ENCODE results near the gene DENND6B. TPM values are rescaled to one million over a fixed set of nuclear protein-coding genes. Genes with fewer than 3 reads are reported as not detected.

DENND6B gene, protein sequence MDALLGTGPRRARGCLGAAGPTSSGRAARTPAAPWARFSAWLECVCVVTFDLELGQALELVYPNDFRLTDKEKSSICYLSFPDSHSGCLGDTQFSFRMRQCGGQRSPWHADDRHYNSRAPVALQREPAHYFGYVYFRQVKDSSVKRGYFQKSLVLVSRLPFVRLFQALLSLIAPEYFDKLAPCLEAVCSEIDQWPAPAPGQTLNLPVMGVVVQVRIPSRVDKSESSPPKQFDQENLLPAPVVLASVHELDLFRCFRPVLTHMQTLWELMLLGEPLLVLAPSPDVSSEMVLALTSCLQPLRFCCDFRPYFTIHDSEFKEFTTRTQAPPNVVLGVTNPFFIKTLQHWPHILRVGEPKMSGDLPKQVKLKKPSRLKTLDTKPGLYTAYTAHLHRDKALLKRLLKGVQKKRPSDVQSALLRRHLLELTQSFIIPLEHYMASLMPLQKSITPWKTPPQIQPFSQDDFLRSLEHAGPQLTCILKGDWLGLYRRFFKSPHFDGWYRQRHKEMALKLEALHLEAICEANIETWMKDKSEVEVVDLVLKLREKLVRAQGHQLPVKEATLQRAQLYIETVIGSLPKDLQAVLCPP
- total RNA-seq: 1.7 and 3.3 TPM in 2 replicates

DNA sequence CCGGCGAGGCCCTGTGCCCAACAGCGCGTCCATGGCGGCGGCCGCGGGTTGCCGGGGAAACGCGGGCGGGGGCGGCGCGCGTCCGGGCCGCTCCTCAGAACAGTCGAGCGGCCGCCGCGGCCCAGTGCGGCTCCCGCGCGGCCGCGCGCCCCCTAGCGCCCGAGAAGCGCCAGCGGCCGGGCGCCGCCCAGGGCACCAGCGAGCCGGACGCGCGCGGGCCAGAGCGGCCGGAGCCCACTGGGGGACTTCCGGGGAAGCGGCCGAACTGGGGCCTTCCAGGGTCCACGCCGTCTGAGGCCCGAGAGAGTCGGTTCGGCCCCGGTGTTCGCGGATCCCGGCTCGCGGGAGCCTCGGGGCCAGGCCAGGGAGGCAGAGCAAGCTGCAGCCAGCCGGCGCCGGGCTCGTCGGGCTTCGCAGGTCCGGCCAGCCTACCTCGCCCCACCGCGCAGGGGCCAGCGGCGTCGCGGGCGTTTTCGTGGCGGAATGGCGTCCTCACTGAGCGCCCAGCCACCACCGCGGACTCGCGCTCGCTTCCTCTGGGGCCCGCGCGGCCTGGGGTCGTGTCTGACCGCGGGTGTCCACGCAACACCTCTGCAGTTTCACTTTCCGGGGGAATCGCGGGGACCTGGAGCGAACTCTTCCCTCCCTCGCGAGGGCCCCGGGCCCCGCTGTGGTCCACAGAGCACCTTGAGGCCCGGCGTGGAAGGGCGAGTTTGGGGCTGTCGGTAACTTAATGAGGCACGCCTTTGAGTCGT, at the start of gene DENND6B:
TSS of gene DENND6B (minus strand) at position 57 of the 755 bp plus-strand sequence. CDS start at position 33, 24 bp downstream.

DNA sequence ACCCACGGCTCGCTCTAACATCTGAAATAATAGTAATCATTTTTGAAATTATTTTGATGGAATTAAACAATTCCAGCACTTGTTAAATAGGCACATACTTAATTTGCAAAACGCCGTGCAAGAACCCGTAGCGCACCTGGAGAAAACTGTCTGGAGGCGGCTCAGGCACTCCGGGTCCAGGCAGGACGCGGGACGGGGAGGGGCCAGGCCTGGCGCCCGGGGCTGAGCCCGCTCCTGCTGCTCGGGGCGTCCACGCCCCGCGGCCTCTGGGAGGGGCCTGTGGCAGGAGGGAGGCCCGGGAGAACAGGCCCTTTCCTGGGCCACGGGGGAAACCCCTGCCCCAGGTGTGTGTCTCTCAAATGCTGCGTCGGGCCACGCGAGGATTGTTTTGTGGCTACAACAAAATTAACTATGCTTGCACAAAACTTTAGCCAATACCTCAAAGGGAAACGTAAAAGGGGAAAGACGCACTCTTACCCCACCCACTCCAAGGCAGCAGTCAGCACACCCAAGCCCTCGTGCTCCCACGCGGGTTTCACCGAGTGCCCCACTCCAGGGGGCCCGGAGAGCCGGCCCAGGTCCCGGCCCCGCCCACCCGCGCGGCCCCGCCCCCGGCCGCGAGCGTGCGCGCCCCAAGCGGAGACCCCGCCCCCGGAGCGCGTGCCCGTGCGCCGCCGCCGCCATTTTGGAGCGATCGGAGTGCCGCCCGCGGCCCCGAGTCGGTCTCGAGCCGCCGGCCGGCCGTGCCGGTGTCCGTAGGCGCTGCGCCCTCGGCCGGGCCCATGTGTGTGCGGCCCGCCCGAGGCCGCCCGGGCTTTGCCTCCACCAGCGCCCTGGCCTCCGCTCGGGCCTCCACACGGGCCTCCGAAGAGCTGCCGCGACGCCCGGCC, 16.1 kb upstream of the DENND6B start, which contains the start of gene PPP6R2:
TSS of gene PPP6R2 (plus strand) at position 677 of the 890 bp plus-strand sequence. CDS start 50,582 bp downstream, outside the sequence.

DNA sequence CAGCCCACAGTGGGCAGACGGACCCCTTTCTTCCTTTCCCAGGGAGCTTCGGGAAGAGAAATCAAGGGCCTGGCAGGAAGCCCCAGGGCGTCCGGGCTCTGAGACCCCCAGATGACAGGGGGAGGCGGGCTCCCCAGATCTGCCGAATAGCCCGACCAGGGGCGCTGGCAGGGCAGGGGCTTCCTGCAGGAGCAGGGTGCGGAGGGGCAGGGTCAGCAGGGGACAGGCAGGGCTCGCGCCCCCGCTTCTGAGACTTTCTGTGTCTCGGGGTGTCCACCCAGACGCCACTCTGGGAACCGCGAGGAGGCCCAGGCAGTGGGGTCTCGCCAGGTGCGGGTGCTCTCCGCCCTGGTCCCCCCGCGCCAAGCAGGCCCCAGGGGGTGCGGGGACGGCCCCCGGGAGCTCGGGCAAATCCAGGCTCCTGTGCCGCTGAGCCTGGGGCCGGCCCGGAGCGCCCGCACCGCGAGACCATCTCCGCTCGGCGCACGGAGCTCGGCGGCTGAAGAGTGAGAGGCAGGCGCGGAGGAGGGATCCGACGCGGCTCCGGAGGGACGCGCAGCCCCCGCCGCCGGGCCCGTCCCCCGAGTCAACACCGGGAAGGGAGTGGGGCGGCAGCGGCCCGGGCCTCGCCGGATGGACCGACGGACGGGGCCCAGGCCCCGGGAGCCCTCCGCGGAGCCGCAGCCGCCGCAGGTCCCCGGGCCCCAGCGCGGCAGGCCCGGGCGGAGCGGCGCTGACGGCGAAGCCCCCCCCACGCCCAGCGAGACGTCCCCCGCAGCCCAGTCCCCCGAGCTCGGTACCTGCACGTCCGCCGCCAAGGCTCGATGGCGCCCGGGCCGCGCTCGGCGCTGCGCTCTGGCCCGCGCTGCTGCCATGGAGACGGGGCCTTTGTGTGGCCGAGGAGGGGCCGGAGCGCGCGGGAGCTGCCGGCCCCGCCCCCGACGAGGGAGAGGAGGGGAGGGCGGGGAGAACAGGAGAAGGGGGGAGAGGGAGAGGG, 19.8 kb downstream of the DENND6B start, which contains the start of gene PLXNB2:
TSS of gene PLXNB2 (minus strand) at position 894 of the 997 bp plus-strand sequence. CDS start 17,062 bp downstream, outside the sequence.

DNA sequence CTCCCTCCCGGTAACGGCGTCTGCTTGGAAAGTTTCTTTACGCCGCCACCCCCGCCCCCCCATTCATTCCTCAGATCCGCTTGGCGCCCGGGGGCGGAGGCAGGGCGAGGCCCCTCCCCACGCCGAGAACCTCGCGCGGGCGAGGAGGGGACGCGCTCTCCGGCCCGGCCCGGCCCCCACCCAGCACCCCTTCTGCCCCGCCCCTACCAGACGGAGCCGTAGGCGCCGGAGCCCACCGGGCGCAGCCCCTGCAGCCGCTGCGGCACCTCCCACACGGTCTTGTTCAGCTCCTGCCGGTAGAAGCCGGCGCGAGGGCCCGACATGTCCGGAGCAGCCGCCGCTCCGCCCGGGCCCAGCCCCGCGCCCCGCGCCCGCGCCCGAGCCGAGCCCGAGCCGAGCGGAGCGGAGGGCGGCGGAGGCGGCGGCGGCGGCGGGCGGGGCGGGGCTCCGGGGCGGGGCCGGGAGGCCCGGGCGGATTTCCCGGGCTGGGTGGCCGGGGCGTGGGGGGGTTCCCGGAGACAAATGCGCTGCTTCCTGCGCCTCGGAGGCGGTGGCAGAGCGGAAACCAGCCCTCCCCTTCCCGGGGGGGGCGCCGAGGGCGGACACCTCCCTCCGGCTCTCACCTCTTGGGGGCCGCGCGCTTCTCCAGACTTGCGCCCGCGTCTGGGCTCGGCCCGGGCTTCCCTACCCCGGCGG, 56.7 kb downstream of the DENND6B start, which contains the start of gene MAPK11:
TSS of gene MAPK11 (minus strand) at position 411 of the 696 bp plus-strand sequence. CDS start at position 323, 88 bp downstream.

DNA sequence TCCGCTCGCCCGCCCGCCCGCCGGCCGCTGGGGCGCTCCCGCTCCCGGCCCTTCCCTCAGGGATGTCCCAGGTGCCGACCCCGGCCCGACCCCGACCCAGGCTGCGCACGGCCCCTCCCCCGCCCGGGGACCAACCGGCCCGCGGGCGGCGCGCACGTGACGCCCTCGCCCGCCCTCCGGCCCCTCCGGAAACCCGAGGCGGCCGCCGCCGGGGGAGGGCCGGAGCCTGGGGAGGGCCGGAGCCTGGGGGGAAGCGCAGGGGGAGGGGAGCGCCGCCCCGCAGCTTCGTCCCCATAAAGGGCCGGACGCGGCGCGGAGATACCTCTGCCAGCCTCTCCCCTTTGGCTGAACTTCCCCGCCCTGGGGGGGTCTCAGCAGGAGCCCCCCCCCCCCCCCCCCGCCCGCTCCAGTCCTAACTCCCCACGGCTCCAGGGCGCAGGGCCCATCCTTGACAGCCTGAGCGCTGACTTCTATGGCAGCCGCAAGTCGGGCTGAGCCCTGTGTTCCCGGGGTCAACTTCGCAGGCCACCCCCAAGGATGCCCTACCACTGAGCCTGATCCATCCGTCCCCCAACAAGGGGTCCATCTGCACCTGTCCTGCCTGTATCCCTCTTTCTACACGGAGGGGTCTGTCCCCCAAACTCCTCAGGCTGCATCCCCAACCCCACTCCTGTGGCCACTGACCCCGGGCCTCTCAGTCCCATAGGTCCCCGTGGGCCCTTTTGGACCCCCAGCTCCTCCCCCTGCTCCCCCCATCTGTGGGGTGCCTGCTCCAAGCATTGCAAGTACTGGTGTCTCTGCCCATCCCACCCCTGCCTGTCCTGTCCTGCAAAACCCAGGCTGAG, 65.0 kb downstream of the DENND6B start, which contains the start of gene MAPK12:
TSS of gene MAPK12 (minus strand) at position 69 of the 845 bp plus-strand sequence. CDS start 174 bp downstream, outside the sequence.

Other genes starting within 250 kb of the DENND6B start
- under 0.01 and 0.44 TPM in 2 replicates for gene MLC1, start 241.6 kb downstream of the DENND6B start, total RNA-seq
- gene MOV10L1, start 237.0 kb downstream of the DENND6B start, total RNA-seq: 5.5 and 5.7 TPM in 2 replicates
- gene PANX2, start 156.3 kb downstream of the DENND6B start, total RNA-seq: 0.86 and 3.7 TPM in 2 replicates
- gene TRABD, start 141.1 kb downstream of the DENND6B start, total RNA-seq: 47.1 and 71.3 TPM in 2 replicates
- 14.4 and 16.2 TPM in 2 replicates for gene SELENOO, start 126.0 kb downstream of the DENND6B start, total RNA-seq
- 25.4 and 38.9 TPM in 2 replicates for gene TUBGCP6, start 82.0 kb downstream of the DENND6B start, total RNA-seq
- gene HDAC10, start 75.7 kb downstream of the DENND6B start, total RNA-seq: 20.4 and 24.1 TPM in 2 replicates
- gene MAPK12, start 65.3 kb downstream of the DENND6B start, total RNA-seq: 41.5 and 55.6 TPM in 2 replicates
- 4.2 and 10.3 TPM in 2 replicates for gene MAPK11, start 56.6 kb downstream of the DENND6B start, total RNA-seq
- gene PLXNB2, start 19.4 kb downstream of the DENND6B start, total RNA-seq: 174 and 339 TPM in 2 replicates
- 69.4 and 72.3 TPM in 2 replicates for gene PPP6R2, start 16.3 kb upstream of the DENND6B start, total RNA-seq
- 110 TPM in 2 replicates for gene SBF1, start 148.0 kb upstream of the DENND6B start, total RNA-seq
- 2.7 and 13.3 TPM in 2 replicates for gene ADM2, start 154.5 kb upstream of the DENND6B start, total RNA-seq
- gene MIOX, start 159.8 kb upstream of the DENND6B start, total RNA-seq: 0.14 TPM in 1 of 2 replicates, not detected in the other
- 60.6 and 130 TPM in 2 replicates for gene LMF2, start 180.7 kb upstream of the DENND6B start, total RNA-seq
- gene NCAPH2, start 181.2 kb upstream of the DENND6B start, total RNA-seq: 24.9 and 75.3 TPM in 2 replicates
- 3.7 and 4.9 TPM in 2 replicates for gene SCO2, start 198.6 kb upstream of the DENND6B start, total RNA-seq
- 34.4 and 236 TPM in 2 replicates for gene TYMP, start 203.0 kb upstream of the DENND6B start, total RNA-seq
- 5.3 TPM in 1 of 2 replicates, not detected in the other for gene KLHDC7B, start 218.9 kb upstream of the DENND6B start, total RNA-seq
- not detected in 2 replicates for gene SYCE3, start 235.9 kb upstream of the DENND6B start, total RNA-seq